Measurements from ENCODE around the gene GRIA1.

Gene GRIA1

GRCh38 chr5:153601377-153601776, 110.9 kb downstream of the GRIA1 start:
- Histone ChIP-seq H3K27me3 (ENCODE audit: insufficient read depth, insufficient read length) (no peaks in the 10 kb centered on the region), H3K9me3 (ENCODE audit: insufficient read depth, low read length) (no peaks in the 10 kb centered on the region), H3K4me1 (ENCODE audit: insufficient read depth, insufficient read length) (no peaks in the 10 kb centered on the region), H3K4me3 (ENCODE audit: insufficient read length, low read depth) (no peak overlapping the region), H3K36me3 (ENCODE audit: insufficient read depth, insufficient read length, low read length) (no peaks in the 10 kb centered on the region), H3K9ac (ENCODE audit: insufficient read length, low read depth) (no peak overlapping the region)
- DNase-seq (ENCODE audit: low read depth, low spot score) = no peak
- TF ChIP-seq ZNF274 (IDR thresholded peaks at IDR 0.05; ENCODE audit: low read depth, low read length) (no peak), YY1 (IDR thresholded peaks at IDR 0.05; ENCODE audit: insufficient read depth, insufficient read length) (no peak), SUZ12 (IDR thresholded peaks at IDR 0.05; ENCODE audit: extremely low read depth, insufficient read depth, insufficient read length) (no peak)

GRCh38 chr5:153605386-153605785, 114.9 kb downstream of the GRIA1 start:
- Histone ChIP-seq H3K9me3 (ENCODE audit: insufficient read depth, low read length) (no peaks in the 10 kb centered on the region), H3K36me3 (ENCODE audit: insufficient read depth, insufficient read length, low read length) (no peaks in the 10 kb centered on the region), H3K4me3 (ENCODE audit: insufficient read length, low read depth) (no peak overlapping the region), H3K9ac (ENCODE audit: insufficient read length, low read depth) (no peak overlapping the region), H3K27me3 (ENCODE audit: insufficient read depth, insufficient read length) (no peaks in the 10 kb centered on the region), H3K4me1 (ENCODE audit: insufficient read depth, insufficient read length) (no peaks in the 10 kb centered on the region)
- no peak for DNase-seq (ENCODE audit: low read depth, low spot score)
- TF ChIP-seq SUZ12 (IDR thresholded peaks at IDR 0.05; ENCODE audit: extremely low read depth, insufficient read depth, insufficient read length) = no peak
- no peak for TF ChIP-seq YY1 (IDR thresholded peaks at IDR 0.05; ENCODE audit: insufficient read depth, insufficient read length)
- no peak for TF ChIP-seq ZNF274 (IDR thresholded peaks at IDR 0.05; ENCODE audit: low read depth, low read length)

GRCh38 chr5:153610009-153610408, 119.5 kb downstream of the GRIA1 start:
- H3K9me3 ChIP-seq (ENCODE audit: insufficient read depth, low read length) = no peaks in the 10 kb centered on the region
- no peaks in the 10 kb centered on the region for H3K36me3 ChIP-seq (ENCODE audit: insufficient read depth, insufficient read length, low read length)
- no peak overlapping the region for H3K9ac ChIP-seq (ENCODE audit: insufficient read length, low read depth)
- H3K4me3 ChIP-seq (ENCODE audit: insufficient read length, low read depth) = no peak overlapping the region
- H3K27me3 ChIP-seq (ENCODE audit: insufficient read depth, insufficient read length) = no peaks in the 10 kb centered on the region
- TF ChIP-seq SUZ12 (IDR thresholded peaks at IDR 0.05; ENCODE audit: extremely low read depth, insufficient read depth, insufficient read length) (no peak), YY1 (IDR thresholded peaks at IDR 0.05; ENCODE audit: insufficient read depth, insufficient read length) (no peak), ZNF274 (IDR thresholded peaks at IDR 0.05; ENCODE audit: low read depth, low read length) (no peak)
- H3K4me1 ChIP-seq (ENCODE audit: insufficient read depth, insufficient read length) = no peaks in the 10 kb centered on the region
- no peak for DNase-seq (ENCODE audit: low read depth, low spot score)

GRCh38 chr5:153610811-153611210, 120.3 kb downstream of the GRIA1 start:
- Histone ChIP-seq H3K9me3 (ENCODE audit: insufficient read depth, low read length) (no peaks in the 10 kb centered on the region), H3K36me3 (ENCODE audit: insufficient read depth, insufficient read length, low read length) (no peaks in the 10 kb centered on the region), H3K4me1 (ENCODE audit: insufficient read depth, insufficient read length) (no peaks in the 10 kb centered on the region), H3K4me3 (ENCODE audit: insufficient read length, low read depth) (no peak overlapping the region), H3K27me3 (ENCODE audit: insufficient read depth, insufficient read length) (no peaks in the 10 kb centered on the region), H3K9ac (ENCODE audit: insufficient read length, low read depth) (no peak overlapping the region)
- TF ChIP-seq ZNF274 (IDR thresholded peaks at IDR 0.05; ENCODE audit: low read depth, low read length) = no peak
- no peak for TF ChIP-seq SUZ12 (IDR thresholded peaks at IDR 0.05; ENCODE audit: extremely low read depth, insufficient read depth, insufficient read length)
- TF ChIP-seq YY1 (IDR thresholded peaks at IDR 0.05; ENCODE audit: insufficient read depth, insufficient read length) = no peak
- DNase-seq (ENCODE audit: low read depth, low spot score) = no peak

GRCh38 chr5:153613144-153613543, 122.7 kb downstream of the GRIA1 start:
- H3K9ac ChIP-seq (ENCODE audit: insufficient read length, low read depth) = no peak overlapping the region
- H3K27me3 ChIP-seq (ENCODE audit: insufficient read depth, insufficient read length) = no peaks in the 10 kb centered on the region
- TF ChIP-seq ZNF274 (IDR thresholded peaks at IDR 0.05; ENCODE audit: low read depth, low read length) = no peak
- no peak for TF ChIP-seq SUZ12 (IDR thresholded peaks at IDR 0.05; ENCODE audit: extremely low read depth, insufficient read depth, insufficient read length)
- TF ChIP-seq YY1 (IDR thresholded peaks at IDR 0.05; ENCODE audit: insufficient read depth, insufficient read length) = no peak
- DNase-seq (ENCODE audit: low read depth, low spot score) = no peak
- no peaks in the 10 kb centered on the region for H3K36me3 ChIP-seq (ENCODE audit: insufficient read depth, insufficient read length, low read length)
- H3K4me1 ChIP-seq (ENCODE audit: insufficient read depth, insufficient read length) = no peaks in the 10 kb centered on the region
- no peaks in the 10 kb centered on the region for H3K9me3 ChIP-seq (ENCODE audit: insufficient read depth, low read length)
- no peak overlapping the region for H3K4me3 ChIP-seq (ENCODE audit: insufficient read length, low read depth)

GRCh38 chr5:153613672-153614071, 123.2 kb downstream of the GRIA1 start:
- no peak for TF ChIP-seq SUZ12 (IDR thresholded peaks at IDR 0.05; ENCODE audit: extremely low read depth, insufficient read depth, insufficient read length)
- no peak for TF ChIP-seq ZNF274 (IDR thresholded peaks at IDR 0.05; ENCODE audit: low read depth, low read length)
- no peak for TF ChIP-seq YY1 (IDR thresholded peaks at IDR 0.05; ENCODE audit: insufficient read depth, insufficient read length)
- Histone ChIP-seq H3K9me3 (ENCODE audit: insufficient read depth, low read length) (no peaks in the 10 kb centered on the region), H3K9ac (ENCODE audit: insufficient read length, low read depth) (no peak overlapping the region), H3K4me3 (ENCODE audit: insufficient read length, low read depth) (no peak overlapping the region), H3K4me1 (ENCODE audit: insufficient read depth, insufficient read length) (no peaks in the 10 kb centered on the region), H3K36me3 (ENCODE audit: insufficient read depth, insufficient read length, low read length) (no peaks in the 10 kb centered on the region), H3K27me3 (ENCODE audit: insufficient read depth, insufficient read length) (no peaks in the 10 kb centered on the region)
- no peak for DNase-seq (ENCODE audit: low read depth, low spot score)

- H3K4me1 ChIP-seq (ENCODE audit: insufficient read depth, insufficient read length) = no peaks in the 10 kb centered on the region
- TF ChIP-seq ZNF274 (IDR thresholded peaks at IDR 0.05; ENCODE audit: low read depth, low read length) = no peak
- H3K36me3 ChIP-seq (ENCODE audit: insufficient read depth, insufficient read length, low read length) = no peaks in the 10 kb centered on the region
- no peaks in the 10 kb centered on the region for H3K27me3 ChIP-seq (ENCODE audit: insufficient read depth, insufficient read length)
- no peak for DNase-seq (ENCODE audit: low read depth, low spot score)
- no peaks in the 10 kb centered on the region for H3K9me3 ChIP-seq (ENCODE audit: insufficient read depth, low read length)
- H3K9ac ChIP-seq (ENCODE audit: insufficient read length, low read depth) = no peak overlapping the region
- no peak overlapping the region for H3K4me3 ChIP-seq (ENCODE audit: insufficient read length, low read depth)
Observed at GRCh38 chr5:153617190-153617589, 126.7 kb downstream of the GRIA1 start.

GRCh38 chr5:153618307-153618706, 127.8 kb downstream of the GRIA1 start:
- H3K9ac ChIP-seq (ENCODE audit: insufficient read length, low read depth) = no peak overlapping the region
- DNase-seq (ENCODE audit: low read depth, low spot score) = no peak
- H3K36me3 ChIP-seq (ENCODE audit: insufficient read depth, insufficient read length, low read length) = no peaks in the 10 kb centered on the region
- no peaks in the 10 kb centered on the region for H3K4me1 ChIP-seq (ENCODE audit: insufficient read depth, insufficient read length)
- no peaks in the 10 kb centered on the region for H3K27me3 ChIP-seq (ENCODE audit: insufficient read depth, insufficient read length)
- no peaks in the 10 kb centered on the region for H3K9me3 ChIP-seq (ENCODE audit: insufficient read depth, low read length)
- TF ChIP-seq ZNF274 (IDR thresholded peaks at IDR 0.05; ENCODE audit: low read depth, low read length) (no peak), SUZ12 (IDR thresholded peaks at IDR 0.05; ENCODE audit: extremely low read depth, insufficient read depth, insufficient read length) (no peak), YY1 (IDR thresholded peaks at IDR 0.05; ENCODE audit: insufficient read depth, insufficient read length) (no peak)
- H3K4me3 ChIP-seq (ENCODE audit: insufficient read length, low read depth) = no peak overlapping the region
